Endothelial cell of umbilical vein (primary cell): Measurements from ENCODE around the gene PAPPA. TPM values are rescaled to one million over a fixed set of nuclear protein-coding genes. Genes with fewer than 3 reads are reported as not detected.

Experiments
- BruUV-seq: library from RNA; stranded (reverse); fragments of 400-500 nt; replicated peaks from 2 replicates; lab custom pipeline; 2021; lab: Mats Ljungman, UMichigan
- CTCF ChIA-PET: fragments of 300-600, 350-600 bp; sonication (Branson Sonifier 250); formaldehyde crosslinking; loops from one replicate; lab custom pipeline; 2021; ENCODE audit warnings: antibody characterized with exemption, inconsistent platforms; lab: Charles Lee
- POLR2A ChIA-PET: fragments of 300-600, 350-600 bp; sonication (Branson Sonifier 250); formaldehyde crosslinking; loops from one replicate; lab custom pipeline; 2021; ENCODE audit warnings: antibody characterized with exemption, inconsistent platforms; lab: Charles Lee
- DNase-seq: peaks from one replicate; pipeline ENCODE4 v3.0.0-alpha.2; 2011; ENCODE audit warnings: low read depth, low spot score
- FAIRE-seq: peaks from 2 replicates; lab custom pipeline; 2011; peaks lifted over from hg19 to GRCh38; lab: Jason Lieb, UNC
- H2AFZ ChIP-seq: 2 replicates; pipeline ENCODE4 v1.6.0; 2012; ENCODE audit warnings: low read depth, low read length, control low read depth, inconsistent platforms
- H3K27ac ChIP-seq: 2 replicates; pipeline ENCODE4 v1.5.1; 2011; ENCODE audit warnings: low read depth, mild to moderate bottlenecking, control low read depth, low read length, moderate library complexity; ENCODE audit not compliant: insufficient read depth
- H3K27me3 ChIP-seq, 2 experiments: 2 replicates each; pipeline versions ENCODE4 v1.6.0 to v1.6.1; 2011; ENCODE audit warnings: low read length in 2 of 2, mixed read lengths in 1 of 2; ENCODE audit not compliant: control insufficient read depth in 2 of 2, insufficient read depth in 2 of 2
- H3K36me3 ChIP-seq, 2 experiments: 2 replicates in 1 of 2; 3 replicates in 1 of 2; pipeline ENCODE4 v1.5.1; 2011; ENCODE audit warnings: low read length in 2 of 2, mild to moderate bottlenecking in 1 of 2, moderate library complexity in 1 of 2; ENCODE audit not compliant: control insufficient read depth in 2 of 2, insufficient read depth in 2 of 2; ENCODE audit errors: extremely low read depth in 1 of 2
- H3K4me1 ChIP-seq: 3 replicates; pipeline ENCODE4 v1.5.1; 2011; ENCODE audit warnings: mild to moderate bottlenecking, low read length; ENCODE audit not compliant: control insufficient read depth, insufficient read depth; ENCODE audit errors: extremely low read depth
- H3K4me2 ChIP-seq: 2 replicates; pipeline ENCODE4 v1.6.1; 2011; ENCODE audit warnings: low read length, control low read depth, mixed read lengths; ENCODE audit not compliant: insufficient read depth
- H3K4me3 ChIP-seq, 3 experiments: fragments of 200-600 bp in 1 of 3; sonication (generic), shearing (Covaris generic) in 1 of 3; replicated peaks in 1 of 3; 2 replicates each; pipeline ENCODE4 v1.5.1; 2011 to 2016; ENCODE audit warnings: control low read depth in 3 of 3, low read length in 3 of 3, mild to moderate bottlenecking in 2 of 3, inconsistent platforms in 1 of 3, low read depth in 1 of 3, moderate library complexity in 1 of 3; ENCODE audit not compliant: insufficient read depth in 1 of 3
- H3K79me2 ChIP-seq: 2 replicates; pipeline ENCODE4 v1.6.0; 2012; ENCODE audit warnings: low read length, inconsistent platforms; ENCODE audit not compliant: control insufficient read depth, insufficient read depth
- H3K9ac ChIP-seq: replicated peaks from 2 replicates; pipeline ENCODE3; 2011; ENCODE audit warnings: low read length, control low read depth; ENCODE audit not compliant: insufficient read depth; ENCODE audit errors: extremely low read depth
- H3K9me1 ChIP-seq: replicated peaks from 3 replicates; pipeline ENCODE4 v1.6.0; 2011; ENCODE audit warnings: mild to moderate bottlenecking, low read length; ENCODE audit not compliant: control insufficient read depth, insufficient read depth; ENCODE audit errors: extremely low read depth
- H3K9me3 ChIP-seq: replicated peaks from 2 replicates; pipeline ENCODE4 v1.5.1; 2012; ENCODE audit warnings: low read length, inconsistent platforms; ENCODE audit not compliant: control insufficient read depth, insufficient read depth
- H4K20me1 ChIP-seq: replicated peaks from 2 replicates; pipeline ENCODE3; 2011; ENCODE audit warnings: mild to moderate bottlenecking, low read length; ENCODE audit not compliant: control insufficient read depth, insufficient read depth; ENCODE audit errors: extremely low read depth
- CTCF ChIP-seq, 2 donors: IDR thresholded peaks; 1 replicate in 1 of 2; 2 replicates in 1 of 2; pipeline ENCODE4 v1.5.1; 2011; ENCODE audit warnings: low read length in 2 of 2, mild to moderate bottlenecking in 2 of 2, moderate library complexity in 2 of 2, control low read depth in 1 of 2, inconsistent platforms in 1 of 2, low read depth in 1 of 2; ENCODE audit not compliant: insufficient read depth in 1 of 2; ENCODE audit errors: extremely low read depth in 1 of 2
- EZH2 ChIP-seq: IDR thresholded peaks from 2 replicates; pipeline ENCODE4 v1.6.1; 2012; ENCODE audit warnings: borderline replicate concordance, low read depth, mild to moderate bottlenecking, moderate library complexity, low read length, inconsistent platforms; ENCODE audit not compliant: severe bottlenecking
- FOS ChIP-seq: IDR thresholded peaks from 2 replicates; pipeline ENCODE4 v1.6.1; 2011; ENCODE audit warnings: mild to moderate bottlenecking, low read length, moderate library complexity, borderline replicate concordance; ENCODE audit not compliant: insufficient read depth
- GATA2 ChIP-seq: IDR thresholded peaks from 2 replicates; pipeline ENCODE4 v1.7.0; 2011; ENCODE audit warnings: low read depth, mild to moderate bottlenecking, moderate library complexity, mixed read lengths, low read length; ENCODE audit not compliant: insufficient read length, insufficient read depth
- JUN ChIP-seq: IDR thresholded peaks from 2 replicates; pipeline ENCODE4 v1.6.1; 2011; ENCODE audit warnings: borderline replicate concordance, low read depth; ENCODE audit not compliant: insufficient read length, insufficient read depth
- MYC ChIP-seq: IDR thresholded peaks from one replicate; pipeline ENCODE4 v1.6.1; 2011; ENCODE audit warnings: mild to moderate bottlenecking, low read depth, low read length
- POLR2A ChIP-seq: IDR thresholded peaks from 2 replicates; pipeline ENCODE4 v1.6.1; 2012; ENCODE audit warnings: low read depth, mild to moderate bottlenecking, control low read depth, low read length
- POLR2AphosphoS5 ChIP-seq: IDR thresholded peaks from 2 replicates; pipeline ENCODE4 v1.6.1; 2012; ENCODE audit warnings: low read depth, mild to moderate bottlenecking, control low read depth, low read length, moderate library complexity; ENCODE audit not compliant: insufficient read depth
- dilution Hi-C: fragments of 300-500 bp; cut with MboI; formaldehyde crosslinking; loops from one replicate; pipeline ENCODE4 v1.15.0; 2019; ENCODE audit warnings: low sequenced_read_pairs; ENCODE audit not compliant: extremely low pct_ligation_motif_present
- intact Hi-C: fragments of 100-400 bp; cut with micrococcal nuclease; formaldehyde crosslinking; loops from one replicate; pipeline ENCODE4 v1.10.0; 2022
- polyA plus RNA-seq, 4 experiments: library from polyadenylated mRNA; depleted of rRNA in 3 of 4; stranded (reverse) in 3 of 4; unstranded in 1 of 4; fragments of >200 nt; gene quantifications; 2 replicates each; pipeline versions ENCODE4 v1.2.1 to v1.2.3, GENCODE V29; 2011 to 2012; ENCODE audit warnings: missing spikeins in 1 of 4
- total RNA-seq: library from RNA; stranded (reverse); gene quantifications from 2 replicates; pipeline ENCODE4 v1.2.3, GENCODE V29; 2021
- TF ChIP-seq, protein P1 (sequence below): IDR thresholded peaks from 2 replicates; pipeline ENCODE4 v1.6.1; 2011; ENCODE audit not compliant: insufficient read depth, insufficient read length

The PAPPA gene
- total and polyA plus RNA-seq, 2 donors (not counting 3 experiments of a cell fraction or from before 2014, with no cell fraction given), result 0.13 to 0.41 TPM

- H3K4me1 ChIP-seq, result no peaks in the 10 kb centered on the region
- dilution Hi-C loops, result no loop called here
- H3K9me1 ChIP-seq, result no peaks in the 10 kb centered on the region
- no peak overlapping the region for H2AFZ ChIP-seq
- H3K36me3 ChIP-seq, result no peaks in the 10 kb centered on the region
- no peak overlapping the region for H3K27ac ChIP-seq
- H4K20me1 ChIP-seq, result no peaks in the 10 kb centered on the region
- FAIRE-seq (no peak), DNase-seq (no peak)
- TF ChIP-seq POLR2AphosphoS5, result no peak
- H3K27me3 ChIP-seq, result no peaks in the 10 kb centered on the region
- H3K79me2 ChIP-seq, result no peaks in the 10 kb centered on the region
- intact Hi-C loops, result no loop called here
- no TSS peak for BruUV-seq
- POLR2A ChIA-PET, result no interaction called here
- no peak overlapping the region for H3K4me3 ChIP-seq
- no peak overlapping the region for H3K4me2 ChIP-seq
- CTCF ChIA-PET, result no interaction called here
- H3K9ac ChIP-seq, result no peak overlapping the region
- no peaks in the 10 kb centered on the region for H3K9me3 ChIP-seq
Measured at GRCh38 chr9:116423149-116423548, 269.6 kb downstream of the PAPPA start.

DNA sequence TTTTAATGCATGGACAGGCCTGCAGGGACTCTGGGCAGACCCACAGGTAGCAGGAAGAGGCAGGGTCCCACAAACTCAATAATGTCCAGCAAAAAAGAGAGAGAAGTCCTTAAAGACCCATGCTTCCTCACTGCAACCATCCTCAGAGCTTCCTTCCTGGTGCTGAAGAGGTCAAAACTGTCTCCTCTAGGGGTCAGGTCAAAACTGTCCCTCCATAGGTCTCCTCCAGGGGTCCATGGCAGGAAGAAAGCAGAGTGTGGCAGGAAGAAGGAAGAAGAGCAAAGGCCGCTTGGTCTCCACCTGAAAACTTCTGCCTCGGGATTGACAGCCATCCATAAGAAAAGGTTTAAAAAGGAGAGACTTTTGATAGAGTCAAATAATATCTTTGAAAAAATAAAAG is 271.7 kb downstream of the PAPPA start:
- BruUV-seq, result no TSS peak
- dilution Hi-C loops, result no loop called here
- H3K9me1 ChIP-seq, result no peaks in the 10 kb centered on the region
- H3K27ac ChIP-seq, result no peak overlapping the region
- H3K4me1 ChIP-seq, result no peaks in the 10 kb centered on the region
- FAIRE-seq (no peak), DNase-seq (no peak)
- H4K20me1 ChIP-seq, result no peaks in the 10 kb centered on the region
- no peak overlapping the region for H3K4me3 ChIP-seq
- ChIA-PET CTCF (no interaction called here), POLR2A (no interaction called here)
- H3K79me2 ChIP-seq, result no peaks in the 10 kb centered on the region
- H3K9ac ChIP-seq, result no peak overlapping the region
- no peak for TF ChIP-seq CTCF (IDR thresholded peaks at IDR 0.05; ENCODE audit: extremely low read depth in 1 of 2, insufficient read depth in 1 of 2, low read depth in 1 of 2, low read length in 2 of 2)
- TF ChIP-seq JUN, result no peak
- no peak for TF ChIP-seq POLR2A
- TF ChIP-seq, protein P1, sequence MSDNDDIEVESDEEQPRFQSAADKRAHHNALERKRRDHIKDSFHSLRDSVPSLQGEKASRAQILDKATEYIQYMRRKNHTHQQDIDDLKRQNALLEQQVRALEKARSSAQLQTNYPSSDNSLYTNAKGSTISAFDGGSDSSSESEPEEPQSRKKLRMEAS, result no peak
- no peak for TF ChIP-seq MYC
- TF ChIP-seq GATA2, result no peak
- TF ChIP-seq POLR2AphosphoS5, result no peak
- no peak for TF ChIP-seq EZH2
- no peak for TF ChIP-seq FOS
- H3K36me3 ChIP-seq, result no peaks in the 10 kb centered on the region
- intact Hi-C loops, result no loop called here
- H2AFZ ChIP-seq, result no peak overlapping the region
- no peaks in the 10 kb centered on the region for H3K9me3 ChIP-seq
- no peak overlapping the region for H3K4me2 ChIP-seq
- H3K27me3 ChIP-seq, result no peaks in the 10 kb centered on the region
